ENCODE data around the gene TEX35.

DNA sequence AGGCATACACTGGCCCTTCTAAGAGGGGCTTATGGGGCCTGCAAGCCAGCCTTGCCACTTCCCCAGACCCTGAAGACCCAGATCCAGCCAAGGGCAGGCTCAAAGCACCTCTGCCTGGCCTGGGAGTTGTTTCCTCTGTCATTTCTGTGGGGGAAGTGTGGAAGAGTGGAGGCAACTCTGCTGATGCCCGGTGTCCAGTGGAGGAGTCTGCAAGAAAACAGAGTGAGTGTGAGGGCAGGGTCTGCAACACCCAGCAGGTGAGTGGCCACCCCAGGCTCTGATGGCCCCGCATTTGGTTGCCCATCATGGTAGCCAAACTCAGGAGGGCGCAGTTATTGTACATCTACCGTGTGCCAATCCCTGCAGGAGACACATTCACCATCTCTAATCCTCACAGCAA is 24.5 kb upstream of the TEX35 start:
- TF ChIP-seq, protein P1, sequence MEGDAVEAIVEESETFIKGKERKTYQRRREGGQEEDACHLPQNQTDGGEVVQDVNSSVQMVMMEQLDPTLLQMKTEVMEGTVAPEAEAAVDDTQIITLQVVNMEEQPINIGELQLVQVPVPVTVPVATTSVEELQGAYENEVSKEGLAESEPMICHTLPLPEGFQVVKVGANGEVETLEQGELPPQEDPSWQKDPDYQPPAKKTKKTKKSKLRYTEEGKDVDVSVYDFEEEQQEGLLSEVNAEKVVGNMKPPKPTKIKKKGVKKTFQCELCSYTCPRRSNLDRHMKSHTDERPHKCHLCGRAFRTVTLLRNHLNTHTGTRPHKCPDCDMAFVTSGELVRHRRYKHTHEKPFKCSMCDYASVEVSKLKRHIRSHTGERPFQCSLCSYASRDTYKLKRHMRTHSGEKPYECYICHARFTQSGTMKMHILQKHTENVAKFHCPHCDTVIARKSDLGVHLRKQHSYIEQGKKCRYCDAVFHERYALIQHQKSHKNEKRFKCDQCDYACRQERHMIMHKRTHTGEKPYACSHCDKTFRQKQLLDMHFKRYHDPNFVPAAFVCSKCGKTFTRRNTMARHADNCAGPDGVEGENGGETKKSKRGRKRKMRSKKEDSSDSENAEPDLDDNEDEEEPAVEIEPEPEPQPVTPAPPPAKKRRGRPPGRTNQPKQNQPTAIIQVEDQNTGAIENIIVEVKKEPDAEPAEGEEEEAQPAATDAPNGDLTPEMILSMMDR (tag by site-specific recombination; IDR thresholded peaks at IDR 0.05) = no peak
- TF ChIP-seq MZF1 (tag by site-specific recombination; IDR thresholded peaks at IDR 0.05; ENCODE audit: borderline replicate concordance) = no peak
- TF ChIP-seq HOXA7 (CRISPR knock-in tag; IDR thresholded peaks at IDR 0.05; ENCODE audit: borderline replicate concordance) = no peak
- no peak for TF ChIP-seq ZNF658 (tag by site-specific recombination; IDR thresholded peaks at IDR 0.05)
- TF ChIP-seq, protein P2, sequence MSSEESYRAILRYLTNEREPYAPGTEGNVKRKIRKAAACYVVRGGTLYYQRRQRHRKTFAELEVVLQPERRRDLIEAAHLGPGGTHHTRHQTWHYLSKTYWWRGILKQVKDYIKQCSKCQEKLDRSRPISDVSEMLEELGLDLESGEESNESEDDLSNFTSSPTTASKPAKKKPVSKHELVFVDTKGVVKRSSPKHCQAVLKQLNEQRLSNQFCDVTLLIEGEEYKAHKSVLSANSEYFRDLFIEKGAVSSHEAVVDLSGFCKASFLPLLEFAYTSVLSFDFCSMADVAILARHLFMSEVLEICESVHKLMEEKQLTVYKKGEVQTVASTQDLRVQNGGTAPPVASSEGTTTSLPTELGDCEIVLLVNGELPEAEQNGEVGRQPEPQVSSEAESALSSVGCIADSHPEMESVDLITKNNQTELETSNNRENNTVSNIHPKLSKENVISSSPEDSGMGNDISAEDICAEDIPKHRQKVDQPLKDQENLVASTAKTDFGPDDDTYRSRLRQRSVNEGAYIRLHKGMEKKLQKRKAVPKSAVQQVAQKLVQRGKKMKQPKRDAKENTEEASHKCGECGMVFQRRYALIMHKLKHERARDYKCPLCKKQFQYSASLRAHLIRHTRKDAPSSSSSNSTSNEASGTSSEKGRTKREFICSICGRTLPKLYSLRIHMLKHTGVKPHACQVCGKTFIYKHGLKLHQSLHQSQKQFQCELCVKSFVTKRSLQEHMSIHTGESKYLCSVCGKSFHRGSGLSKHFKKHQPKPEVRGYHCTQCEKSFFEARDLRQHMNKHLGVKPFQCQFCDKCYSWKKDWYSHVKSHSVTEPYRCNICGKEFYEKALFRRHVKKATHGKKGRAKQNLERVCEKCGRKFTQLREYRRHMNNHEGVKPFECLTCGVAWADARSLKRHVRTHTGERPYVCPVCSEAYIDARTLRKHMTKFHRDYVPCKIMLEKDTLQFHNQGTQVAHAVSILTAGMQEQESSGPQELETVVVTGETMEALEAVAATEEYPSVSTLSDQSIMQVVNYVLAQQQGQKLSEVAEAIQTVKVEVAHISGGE (tag by site-specific recombination; conservative IDR thresholded peaks at IDR 0.05; ENCODE audit: low read depth) = no peak
- TF ChIP-seq, protein P3, sequence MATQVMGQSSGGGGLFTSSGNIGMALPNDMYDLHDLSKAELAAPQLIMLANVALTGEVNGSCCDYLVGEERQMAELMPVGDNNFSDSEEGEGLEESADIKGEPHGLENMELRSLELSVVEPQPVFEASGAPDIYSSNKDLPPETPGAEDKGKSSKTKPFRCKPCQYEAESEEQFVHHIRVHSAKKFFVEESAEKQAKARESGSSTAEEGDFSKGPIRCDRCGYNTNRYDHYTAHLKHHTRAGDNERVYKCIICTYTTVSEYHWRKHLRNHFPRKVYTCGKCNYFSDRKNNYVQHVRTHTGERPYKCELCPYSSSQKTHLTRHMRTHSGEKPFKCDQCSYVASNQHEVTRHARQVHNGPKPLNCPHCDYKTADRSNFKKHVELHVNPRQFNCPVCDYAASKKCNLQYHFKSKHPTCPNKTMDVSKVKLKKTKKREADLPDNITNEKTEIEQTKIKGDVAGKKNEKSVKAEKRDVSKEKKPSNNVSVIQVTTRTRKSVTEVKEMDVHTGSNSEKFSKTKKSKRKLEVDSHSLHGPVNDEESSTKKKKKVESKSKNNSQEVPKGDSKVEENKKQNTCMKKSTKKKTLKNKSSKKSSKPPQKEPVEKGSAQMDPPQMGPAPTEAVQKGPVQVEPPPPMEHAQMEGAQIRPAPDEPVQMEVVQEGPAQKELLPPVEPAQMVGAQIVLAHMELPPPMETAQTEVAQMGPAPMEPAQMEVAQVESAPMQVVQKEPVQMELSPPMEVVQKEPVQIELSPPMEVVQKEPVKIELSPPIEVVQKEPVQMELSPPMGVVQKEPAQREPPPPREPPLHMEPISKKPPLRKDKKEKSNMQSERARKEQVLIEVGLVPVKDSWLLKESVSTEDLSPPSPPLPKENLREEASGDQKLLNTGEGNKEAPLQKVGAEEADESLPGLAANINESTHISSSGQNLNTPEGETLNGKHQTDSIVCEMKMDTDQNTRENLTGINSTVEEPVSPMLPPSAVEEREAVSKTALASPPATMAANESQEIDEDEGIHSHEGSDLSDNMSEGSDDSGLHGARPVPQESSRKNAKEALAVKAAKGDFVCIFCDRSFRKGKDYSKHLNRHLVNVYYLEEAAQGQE (tag by site-specific recombination; IDR thresholded peaks at IDR 0.05) = no peak
- TF ChIP-seq, protein P4, sequence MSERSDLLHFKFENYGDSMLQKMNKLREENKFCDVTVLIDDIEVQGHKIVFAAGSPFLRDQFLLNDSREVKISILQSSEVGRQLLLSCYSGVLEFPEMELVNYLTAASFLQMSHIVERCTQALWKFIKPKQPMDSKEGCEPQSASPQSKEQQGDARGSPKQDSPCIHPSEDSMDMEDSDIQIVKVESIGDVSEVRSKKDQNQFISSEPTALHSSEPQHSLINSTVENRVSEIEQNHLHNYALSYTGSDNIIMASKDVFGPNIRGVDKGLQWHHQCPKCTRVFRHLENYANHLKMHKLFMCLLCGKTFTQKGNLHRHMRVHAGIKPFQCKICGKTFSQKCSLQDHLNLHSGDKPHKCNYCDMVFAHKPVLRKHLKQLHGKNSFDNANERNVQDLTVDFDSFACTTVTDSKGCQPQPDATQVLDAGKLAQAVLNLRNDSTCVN (tag by site-specific recombination; optimal IDR thresholded peaks at IDR 0.05) = no peak
- no peak for TF ChIP-seq ZNF404 (tag by site-specific recombination; IDR thresholded peaks at IDR 0.05)

All from HEK293 (cell line).